HepG2 (cell line): Measurements from ENCODE around the gene TMEM61. TPM values are rescaled to one million over a fixed set of nuclear protein-coding genes. Genes with fewer than 3 reads are reported as not detected.

Experiments
- ATAC-seq: fragments of 200-7000 bp; cut with Tn5 transposase; 3 replicates; pipeline ENCODE4 v1.9.1; 2020; ENCODE audit warnings: mild to moderate bottlenecking, moderate library complexity
- BruUV-seq: library from RNA; stranded (reverse); fragments of 400-500 nt; replicated peaks from 2 replicates; lab custom pipeline; 2021; lab: Mats Ljungman, UMichigan
- CTCF ChIA-PET: fragments of 300-600 bp; formaldehyde crosslinking; extraction: SDS; loops from one replicate; lab custom pipeline; 2021; ENCODE audit warnings: low total read pairs, inconsistent platforms, low intra/inter-chr PET ratio; lab: Yijun Ruan, JAX
- POLR2A ChIA-PET: fragments of 350-600 bp; sonication (Branson Sonifier 250); formaldehyde crosslinking; loops from one replicate; lab custom pipeline; 2020; ENCODE audit warnings: antibody characterized with exemption, inconsistent platforms; lab: Yijun Ruan, JAX
- DNase-seq: peaks from one replicate; pipeline ENCODE4 v3.0.0-alpha.2; 2015; ENCODE audit warnings: low spot score
- FAIRE-seq: peaks from 3 replicates; lab custom pipeline; 2011; peaks lifted over from hg19 to GRCh38; lab: Jason Lieb, UNC
- H2AFZ ChIP-seq: one replicate; pipeline ENCODE4 v1.6.1; 2011; ENCODE audit warnings: low read length, inconsistent platforms
- H3K27ac ChIP-seq: fragments of 300-600 bp; 3 replicates; pipeline ENCODE4 v1.8.0; 2011; ENCODE audit warnings: mixed run types, mild to moderate bottlenecking, mixed read lengths, low read length, inconsistent platforms; ENCODE audit not compliant: insufficient read depth; ENCODE audit errors: extremely low read length
- H3K27me3 ChIP-seq, 2 experiments: fragments of 200-600 bp in 1 of 2; 2 replicates in 1 of 2; 3 replicates in 1 of 2; pipeline versions ENCODE4 v1.6.0 to v1.8.0; 2011; ENCODE audit warnings: low read length in 2 of 2, mild to moderate bottlenecking in 2 of 2, moderate library complexity in 2 of 2, inconsistent platforms in 1 of 2; ENCODE audit not compliant: insufficient read depth in 2 of 2, control insufficient read depth in 1 of 2
- H3K36me3 ChIP-seq, 2 experiments: fragments of 200-600 bp in 1 of 2; replicated peaks in 1 of 2; 2 replicates in 1 of 2; 3 replicates in 1 of 2; pipeline versions ENCODE4 v1.5.1 to v1.8.0; 2011; ENCODE audit warnings: low read length in 2 of 2, inconsistent platforms in 1 of 2; ENCODE audit not compliant: insufficient read depth in 2 of 2, control insufficient read depth in 1 of 2
- H3K4me1 ChIP-seq: 2 replicates; pipeline ENCODE4 v1.5.1; 2012; ENCODE audit warnings: low read length, inconsistent platforms; ENCODE audit not compliant: insufficient read depth
- H3K4me2 ChIP-seq: 2 replicates; pipeline ENCODE4 v1.6.0; 2011; ENCODE audit warnings: low read depth, low read length, inconsistent platforms
- H3K4me3 ChIP-seq, 3 experiments: fragments of 200-600 bp in 1 of 3; sonication (generic), shearing (Covaris generic) in 1 of 3; replicated peaks in 1 of 3; 2 replicates each; pipeline ENCODE4 v1.5.1; 2011 to 2016; ENCODE audit warnings: low read length in 3 of 3, inconsistent platforms in 2 of 3, low read depth in 2 of 3, mild to moderate bottlenecking in 2 of 3, control low read depth in 1 of 3, mixed read lengths in 1 of 3; ENCODE audit not compliant: insufficient read depth in 1 of 3
- H3K79me2 ChIP-seq: one replicate; pipeline ENCODE4 v1.6.1; 2011; ENCODE audit warnings: low read length, inconsistent platforms; ENCODE audit not compliant: insufficient read depth
- H3K9ac ChIP-seq: 2 replicates; pipeline ENCODE4 v1.6.0; 2011; ENCODE audit warnings: mild to moderate bottlenecking, low read depth, low read length, inconsistent platforms; ENCODE audit not compliant: insufficient read depth
- H3K9me3 ChIP-seq: 2 replicates; pipeline ENCODE4 v1.5.1; 2012; ENCODE audit warnings: mild to moderate bottlenecking, low read length
- H4K20me1 ChIP-seq: 2 replicates; pipeline ENCODE4 v1.6.0; 2011; ENCODE audit warnings: inconsistent platforms, mild to moderate bottlenecking, low read length, moderate library complexity; ENCODE audit not compliant: insufficient read depth
- JUND ChIP-seq: sonication (generic); formaldehyde crosslinking; IDR thresholded peaks from 2 replicates; pipeline ENCODE4 v1.8.0; 2022; ENCODE audit warnings: mild to moderate bottlenecking, missing genetic modification reagents
- ZNF292 ChIP-seq: sonication (generic); formaldehyde crosslinking; IDR thresholded peaks from 2 replicates; pipeline ENCODE4 v1.8.1; 2022; ENCODE audit warnings: mild to moderate bottlenecking, low read depth, missing genetic modification reagents, borderline replicate concordance
- ZNF326 ChIP-seq: sonication (generic); formaldehyde crosslinking; IDR thresholded peaks from 2 replicates; pipeline ENCODE4 v1.4.0; 2020; ENCODE audit warnings: missing genetic modification reagents, borderline replicate concordance
- WGBS: methylation state at CpG from one replicate; pipeline ENCODE4 v1.1.6; 2017; ENCODE audit warnings: low lambda C conversion rate; 5-methylcytosine and 5-hydroxymethylcytosine counted together
- in situ Hi-C: cut with HindIII; loops from 2 replicates; pipeline ENCODE4 v1.10.0; 2017; ENCODE audit warnings: low pct_unique_long_range_greater_than_20kb; ENCODE audit not compliant: extremely low pct_ligation_motif_present
- intact Hi-C: fragments of 100-400 bp; cut with micrococcal nuclease; formaldehyde crosslinking; loops from one replicate; pipeline ENCODE4 v1.10.0; 2022; ENCODE audit not compliant: unreplicated experiment
- polyA plus RNA-seq, 8 experiments: library from polyadenylated mRNA; depleted of rRNA in 3 of 8; stranded (reverse) in 7 of 8; unstranded in 1 of 8; fragments of >200 nt; fragmentation: Illumina TruSeq in 4 of 8; extraction: Trizol in 4 of 8; gene quantifications; 2 replicates each; pipeline versions ENCODE4 v1.2.1 to v1.2.3, GENCODE V29; 2011 to 2016; ENCODE audit warnings: low read depth in 4 of 8, missing spikeins in 1 of 8, mixed read lengths in 1 of 8; ENCODE audit not compliant: insufficient read depth in 1 of 8
- total RNA-seq, 5 experiments: library from RNA; depleted of rRNA; stranded (reverse); fragments of >200 nt; fragmentation: Illumina TruSeq; extraction: Trizol; gene quantifications; 2 replicates each; pipeline ENCODE4 v1.2.3, GENCODE V29; 2016; ENCODE audit warnings: low read depth in 1 of 5
- TF ChIP-seq, protein P1 (sequence below): sonication (generic); formaldehyde crosslinking; IDR thresholded peaks from 2 replicates; pipeline ENCODE4 v1.4.0; 2020; ENCODE audit warnings: missing genetic modification reagents, borderline replicate concordance
- TF ChIP-seq, protein P2 (sequence below): sonication (generic); formaldehyde crosslinking; IDR thresholded peaks from 2 replicates; pipeline ENCODE4 v1.5.1; 2020; ENCODE audit warnings: missing genetic modification reagents, mild to moderate bottlenecking, borderline replicate concordance
- TF ChIP-seq, protein P3 (sequence below): sonication (generic); formaldehyde crosslinking; IDR thresholded peaks from 2 replicates; pipeline ENCODE4 v1.4.0; 2020; ENCODE audit warnings: missing genetic modification reagents

TMEM61 gene
- total and polyA plus RNA-seq, 2 of the 13 experiments (the other 11 are each of a cell fraction or from before 2014, with no cell fraction given), result not detected

DNA sequence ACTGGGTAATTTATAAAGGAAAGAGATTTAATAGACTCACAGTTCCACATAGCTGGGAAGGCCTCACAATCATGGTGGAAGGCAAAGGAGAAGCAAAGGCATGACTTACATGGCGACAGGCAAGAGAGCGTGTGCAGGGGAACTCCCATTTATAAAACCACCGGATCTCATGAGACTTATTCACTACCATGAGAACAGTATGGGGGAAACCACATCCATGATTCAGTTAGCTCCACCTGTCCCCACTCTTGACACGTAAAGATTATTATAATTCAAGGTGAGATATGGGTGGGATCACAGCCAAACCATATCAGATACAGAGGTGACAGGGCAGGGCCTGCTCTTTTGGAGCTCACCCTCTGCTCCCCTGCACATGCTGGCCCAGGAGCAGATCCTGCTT lies 31.4 kb upstream of the TMEM61 start (continued):
- TF ChIP-seq, protein P1, sequence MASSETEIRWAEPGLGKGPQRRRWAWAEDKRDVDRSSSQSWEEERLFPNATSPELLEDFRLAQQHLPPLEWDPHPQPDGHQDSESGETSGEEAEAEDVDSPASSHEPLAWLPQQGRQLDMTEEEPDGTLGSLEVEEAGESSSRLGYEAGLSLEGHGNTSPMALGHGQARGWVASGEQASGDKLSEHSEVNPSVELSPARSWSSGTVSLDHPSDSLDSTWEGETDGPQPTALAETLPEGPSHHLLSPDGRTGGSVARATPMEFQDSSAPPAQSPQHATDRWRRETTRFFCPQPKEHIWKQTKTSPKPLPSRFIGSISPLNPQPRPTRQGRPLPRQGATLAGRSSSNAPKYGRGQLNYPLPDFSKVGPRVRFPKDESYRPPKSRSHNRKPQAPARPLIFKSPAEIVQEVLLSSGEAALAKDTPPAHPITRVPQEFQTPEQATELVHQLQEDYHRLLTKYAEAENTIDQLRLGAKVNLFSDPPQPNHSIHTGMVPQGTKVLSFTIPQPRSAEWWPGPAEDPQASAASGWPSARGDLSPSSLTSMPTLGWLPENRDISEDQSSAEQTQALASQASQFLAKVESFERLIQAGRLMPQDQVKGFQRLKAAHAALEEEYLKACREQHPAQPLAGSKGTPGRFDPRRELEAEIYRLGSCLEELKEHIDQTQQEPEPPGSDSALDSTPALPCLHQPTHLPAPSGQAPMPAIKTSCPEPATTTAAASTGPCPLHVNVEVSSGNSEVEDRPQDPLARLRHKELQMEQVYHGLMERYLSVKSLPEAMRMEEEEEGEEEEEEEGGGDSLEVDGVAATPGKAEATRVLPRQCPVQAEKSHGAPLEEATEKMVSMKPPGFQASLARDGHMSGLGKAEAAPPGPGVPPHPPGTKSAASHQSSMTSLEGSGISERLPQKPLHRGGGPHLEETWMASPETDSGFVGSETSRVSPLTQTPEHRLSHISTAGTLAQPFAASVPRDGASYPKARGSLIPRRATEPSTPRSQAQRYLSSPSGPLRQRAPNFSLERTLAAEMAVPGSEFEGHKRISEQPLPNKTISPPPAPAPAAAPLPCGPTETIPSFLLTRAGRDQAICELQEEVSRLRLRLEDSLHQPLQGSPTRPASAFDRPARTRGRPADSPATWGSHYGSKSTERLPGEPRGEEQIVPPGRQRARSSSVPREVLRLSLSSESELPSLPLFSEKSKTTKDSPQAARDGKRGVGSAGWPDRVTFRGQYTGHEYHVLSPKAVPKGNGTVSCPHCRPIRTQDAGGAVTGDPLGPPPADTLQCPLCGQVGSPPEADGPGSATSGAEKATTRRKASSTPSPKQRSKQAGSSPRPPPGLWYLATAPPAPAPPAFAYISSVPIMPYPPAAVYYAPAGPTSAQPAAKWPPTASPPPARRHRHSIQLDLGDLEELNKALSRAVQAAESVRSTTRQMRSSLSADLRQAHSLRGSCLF (CRISPR knock-in tag), result no peak
- TF ChIP-seq, protein P2, sequence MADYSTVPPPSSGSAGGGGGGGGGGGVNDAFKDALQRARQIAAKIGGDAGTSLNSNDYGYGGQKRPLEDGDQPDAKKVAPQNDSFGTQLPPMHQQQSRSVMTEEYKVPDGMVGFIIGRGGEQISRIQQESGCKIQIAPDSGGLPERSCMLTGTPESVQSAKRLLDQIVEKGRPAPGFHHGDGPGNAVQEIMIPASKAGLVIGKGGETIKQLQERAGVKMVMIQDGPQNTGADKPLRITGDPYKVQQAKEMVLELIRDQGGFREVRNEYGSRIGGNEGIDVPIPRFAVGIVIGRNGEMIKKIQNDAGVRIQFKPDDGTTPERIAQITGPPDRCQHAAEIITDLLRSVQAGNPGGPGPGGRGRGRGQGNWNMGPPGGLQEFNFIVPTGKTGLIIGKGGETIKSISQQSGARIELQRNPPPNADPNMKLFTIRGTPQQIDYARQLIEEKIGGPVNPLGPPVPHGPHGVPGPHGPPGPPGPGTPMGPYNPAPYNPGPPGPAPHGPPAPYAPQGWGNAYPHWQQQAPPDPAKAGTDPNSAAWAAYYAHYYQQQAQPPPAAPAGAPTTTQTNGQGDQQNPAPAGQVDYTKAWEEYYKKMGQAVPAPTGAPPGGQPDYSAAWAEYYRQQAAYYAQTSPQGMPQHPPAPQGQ, result no peak
- no peak for TF ChIP-seq JUND
- no peak for TF ChIP-seq ZNF292

DNA sequence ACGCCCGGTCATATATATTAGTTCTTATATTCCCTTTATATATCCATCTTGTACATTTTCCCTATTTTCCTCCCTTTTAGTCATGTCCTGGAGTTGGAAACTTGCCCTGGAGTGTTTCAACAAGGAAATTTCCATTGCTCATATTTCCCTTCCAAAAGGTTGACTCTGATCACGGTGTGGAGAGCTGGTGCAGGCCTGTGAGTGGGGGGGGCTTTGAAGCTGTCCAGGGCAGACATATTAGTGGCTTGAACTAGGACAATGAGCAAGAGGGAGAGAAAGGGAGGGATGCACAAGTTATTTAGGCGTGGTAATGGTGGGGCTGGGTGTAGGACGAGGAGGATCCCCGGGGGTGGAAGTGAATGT lies 30.4 kb upstream of the TMEM61 start:
- intact Hi-C loops (loop anchor here (1.0 kb wide), 2 partner anchors 46 to 72 kb away; no protein-coding TSS in a partner anchor), in situ Hi-C loops (loop anchor here (5.0 kb wide), 1 partner anchor 47 kb away; the partner anchor contains the start of gene BSND)
- WGBS, result 40% methylated on average over 6 of the region's 6 CpGs
- Histone ChIP-seq H3K9ac (peak overlapping the region; percentile 59), H3K79me2 (no peaks in the 10 kb centered on the region), H2AFZ (peak overlapping the region; percentile 93), H3K36me3 (no peaks in the 10 kb centered on the region), H3K4me2 (peak overlapping the region; percentile 94), H4K20me1 (no peaks in the 10 kb centered on the region), H3K4me3 (peak overlapping the region in 2 of 3 experiments; percentile 33 to 70; a peak in 4 of 6 replicates), H3K27ac (no peak overlapping the region), H3K4me1 (peaks cover 44% of the 10 kb centered on the region), H3K27me3 (no peaks in the 10 kb centered on the region; a peak in 1 of 5 replicates), H3K9me3 (no peaks in the 10 kb centered on the region)
- ChIA-PET CTCF (interaction anchor here (1.3 to 3.0 kb wide), 3 partner anchors 46 to 72 kb away, joined by 4 to 22 read pairs (median 17); no protein-coding TSS in a partner anchor), POLR2A (interaction anchor here (1.0 to 3.0 kb wide), 5 partner anchors 63 to 91 kb away, joined by 3 to 16 read pairs (median 4); partner anchors contain the start of gene DHCR24)
- no peak for TF ChIP-seq ZNF326 (CRISPR knock-in tag)
- TF ChIP-seq, protein P3, sequence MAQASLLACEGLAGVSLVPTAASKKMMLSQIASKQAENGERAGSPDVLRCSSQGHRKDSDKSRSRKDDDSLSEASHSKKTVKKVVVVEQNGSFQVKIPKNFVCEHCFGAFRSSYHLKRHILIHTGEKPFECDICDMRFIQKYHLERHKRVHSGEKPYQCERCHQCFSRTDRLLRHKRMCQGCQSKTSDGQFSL (CRISPR knock-in tag), result peak; percentile 86
- DNase-seq, result no peak
- peak; percentile 44 for ATAC-seq
- no peak for FAIRE-seq
- BruUV-seq, result no TSS peak
